A673 (cell line): ENCODE results near the gene HDAC4.

Experiments
- EZH2 ChIP-seq: fragments of 200-600 bp; sonication (generic); IDR thresholded peaks from 2 replicates; pipeline ENCODE4 v1.6.1; 2017; ENCODE audit warnings: borderline replicate concordance, low read depth, mild to moderate bottlenecking, mixed read lengths, antibody characterized with exemption, low read length; ENCODE audit not compliant: poor library complexity, severe bottlenecking
- TF ChIP-seq, protein P1 (sequence below): fragments of 300-800, 200-600 bp; sonication (generic); conservative IDR thresholded peaks from 2 replicates; pipeline ENCODE4 v1.5.1; 2017; ENCODE audit warnings: low read depth, mild to moderate bottlenecking, antibody characterized with exemption, low read length, moderate library complexity, mixed read lengths

DNA sequence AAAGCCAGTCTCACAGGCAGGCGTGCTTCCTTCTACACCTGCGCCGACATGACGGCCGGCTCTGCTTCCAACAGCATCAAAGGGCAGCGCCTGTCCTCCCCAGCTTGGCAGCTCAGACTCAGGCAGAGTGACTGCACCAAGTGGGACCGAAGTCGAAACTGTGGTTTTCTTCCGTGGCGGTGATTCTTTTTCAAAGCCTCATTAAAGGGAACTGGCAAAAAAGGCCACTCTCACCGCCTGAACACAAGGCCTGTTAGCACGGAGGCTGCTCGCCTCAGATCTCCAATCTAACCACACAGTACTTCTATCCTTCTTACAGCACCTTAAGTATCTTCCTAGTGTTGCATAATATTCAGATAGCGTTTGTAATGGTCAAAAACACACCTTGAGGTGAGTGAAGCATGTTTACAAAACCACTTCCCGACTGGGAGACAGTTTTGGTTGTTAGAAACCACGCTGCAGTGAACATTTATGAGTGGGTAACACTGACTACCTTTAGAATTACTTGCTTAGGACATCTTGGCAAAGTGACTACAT is 236.4 kb downstream of the HDAC4 start:
- TF ChIP-seq, protein P1, sequence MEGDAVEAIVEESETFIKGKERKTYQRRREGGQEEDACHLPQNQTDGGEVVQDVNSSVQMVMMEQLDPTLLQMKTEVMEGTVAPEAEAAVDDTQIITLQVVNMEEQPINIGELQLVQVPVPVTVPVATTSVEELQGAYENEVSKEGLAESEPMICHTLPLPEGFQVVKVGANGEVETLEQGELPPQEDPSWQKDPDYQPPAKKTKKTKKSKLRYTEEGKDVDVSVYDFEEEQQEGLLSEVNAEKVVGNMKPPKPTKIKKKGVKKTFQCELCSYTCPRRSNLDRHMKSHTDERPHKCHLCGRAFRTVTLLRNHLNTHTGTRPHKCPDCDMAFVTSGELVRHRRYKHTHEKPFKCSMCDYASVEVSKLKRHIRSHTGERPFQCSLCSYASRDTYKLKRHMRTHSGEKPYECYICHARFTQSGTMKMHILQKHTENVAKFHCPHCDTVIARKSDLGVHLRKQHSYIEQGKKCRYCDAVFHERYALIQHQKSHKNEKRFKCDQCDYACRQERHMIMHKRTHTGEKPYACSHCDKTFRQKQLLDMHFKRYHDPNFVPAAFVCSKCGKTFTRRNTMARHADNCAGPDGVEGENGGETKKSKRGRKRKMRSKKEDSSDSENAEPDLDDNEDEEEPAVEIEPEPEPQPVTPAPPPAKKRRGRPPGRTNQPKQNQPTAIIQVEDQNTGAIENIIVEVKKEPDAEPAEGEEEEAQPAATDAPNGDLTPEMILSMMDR: no peak
- no peak for TF ChIP-seq EZH2
